Neural cell (in vitro differentiated cells): ENCODE data around the gene MAP4K4. TPM values are rescaled to one million over a fixed set of nuclear protein-coding genes. Genes with fewer than 3 reads are reported as not detected.

ENCODE experiments used
- H2AFZ ChIP-seq: fragments of 200-600, 300-800 bp; sonication (generic), shearing (Covaris generic); 2 replicates; pipeline ENCODE4 v1.6.0; 2014; ENCODE audit warnings: low read depth, mild to moderate bottlenecking, antibody characterized with exemption, low read length, moderate library complexity
- H3F3A ChIP-seq: fragments of 200-600 bp; shearing (Covaris generic); 2 replicates; pipeline ENCODE4 v1.6.1; 2016; ENCODE audit warnings: mild to moderate bottlenecking, moderate library complexity, mixed read lengths, antibody characterized with exemption, low read length; ENCODE audit not compliant: insufficient read depth, poor library complexity, severe bottlenecking
- H3K27ac ChIP-seq: fragments of 200-600, 300-800 bp; sonication (generic), shearing (Covaris generic); 2 replicates; pipeline ENCODE4 v1.5.1; 2014; ENCODE audit warnings: mild to moderate bottlenecking, low read length, moderate library complexity
- H3K27me3 ChIP-seq: fragments of 300-800, 200-600 bp; sonication (generic), shearing (Covaris generic); 2 replicates; pipeline ENCODE4 v1.6.0; 2014; ENCODE audit warnings: mild to moderate bottlenecking, low read depth, low read length, moderate library complexity; ENCODE audit not compliant: insufficient read depth
- H3K36me3 ChIP-seq: fragments of 300-800, 200-600 bp; sonication (generic), shearing (Covaris generic); 2 replicates; pipeline ENCODE4 v1.5.1; 2014; ENCODE audit warnings: mild to moderate bottlenecking, antibody characterized with exemption, low read length, moderate library complexity; ENCODE audit not compliant: insufficient read depth
- H3K4me2 ChIP-seq: fragments of 300-800, 200-600 bp; sonication (generic), shearing (Covaris generic); 2 replicates; pipeline ENCODE4 v1.6.0; 2014; ENCODE audit warnings: mild to moderate bottlenecking, low read length
- H3K4me3 ChIP-seq: fragments of 300-800, 200-600 bp; sonication (generic), shearing (Covaris generic); 2 replicates; pipeline ENCODE4 v1.5.1; 2014; ENCODE audit warnings: mild to moderate bottlenecking, low read length, moderate library complexity
- H3K79me2 ChIP-seq: fragments of 200-600 bp; shearing (Covaris generic); replicated peaks from 2 replicates; pipeline ENCODE4 v1.6.0; 2014; ENCODE audit warnings: mild to moderate bottlenecking, low read length, moderate library complexity; ENCODE audit not compliant: insufficient read depth
- H3K9ac ChIP-seq: fragments of 300-800, 200-600 bp; sonication (generic), shearing (Covaris generic); 2 replicates; pipeline ENCODE4 v1.6.1; 2016; ENCODE audit warnings: mild to moderate bottlenecking, low read length, mixed read lengths
- H3K9me2 ChIP-seq: fragments of 200-600 bp; shearing (Covaris generic); 2 replicates; pipeline ENCODE4 v1.6.1; 2016; ENCODE audit warnings: mild to moderate bottlenecking, low read length, mixed read lengths; ENCODE audit not compliant: insufficient read depth
- H3K9me3 ChIP-seq: fragments of 200-600, 300-800 bp; sonication (generic), shearing (Covaris generic); 2 replicates; pipeline ENCODE4 v1.6.1; 2016; ENCODE audit warnings: mild to moderate bottlenecking, mixed run types, low read length, moderate library complexity, mixed read lengths
- H4K20me1 ChIP-seq: fragments of 200-600 bp; shearing (Covaris generic); 2 replicates; pipeline ENCODE4 v1.6.1; 2016; ENCODE audit warnings: mild to moderate bottlenecking, mixed run types; ENCODE audit not compliant: insufficient read depth
- EP300 ChIP-seq: fragments of 450-650 bp; conservative IDR thresholded peaks from 2 replicates; pipeline ENCODE4 v1.6.1; 2014; ENCODE audit warnings: antibody characterized with exemption, mild to moderate bottlenecking, moderate library complexity; ENCODE audit not compliant: poor library complexity, severe bottlenecking
- EZH2 ChIP-seq: fragments of 200-600, 300-800 bp; shearing (Covaris generic), sonication (generic); IDR thresholded peaks from 2 replicates; pipeline ENCODE4 v1.6.1; 2014; ENCODE audit warnings: antibody characterized with exemption, low read length, borderline replicate concordance, mild to moderate bottlenecking; ENCODE audit not compliant: insufficient read depth, poor library complexity, severe bottlenecking
- MXI1 ChIP-seq: fragments of 450-650 bp; conservative IDR thresholded peaks from 2 replicates; pipeline ENCODE4 v1.6.1; 2014; ENCODE audit warnings: antibody characterized with exemption, mild to moderate bottlenecking; ENCODE audit not compliant: poor library complexity, severe bottlenecking
- POLR2AphosphoS5 ChIP-seq: IDR thresholded peaks from 2 replicates; pipeline ENCODE4 v1.6.1; 2012
- RAD21 ChIP-seq: fragments of 450-650 bp; conservative IDR thresholded peaks from 2 replicates; pipeline ENCODE4 v1.6.1; 2014; ENCODE audit warnings: antibody characterized with exemption, mild to moderate bottlenecking, moderate library complexity
- SMC3 ChIP-seq: fragments of 450-650 bp; conservative IDR thresholded peaks from 2 replicates; pipeline ENCODE4 v1.6.1; 2014; ENCODE audit warnings: antibody characterized with exemption, mild to moderate bottlenecking, moderate library complexity; ENCODE audit not compliant: poor library complexity
- TAF1 ChIP-seq: IDR thresholded peaks from 2 replicates; pipeline ENCODE4 v1.6.1; 2012; ENCODE audit warnings: low read depth
- polyA plus RNA-seq: library from polyadenylated mRNA; depleted of rRNA; stranded (reverse); fragments of >200 nt; gene quantifications from 2 replicates; pipeline ENCODE4 v1.2.3, GENCODE V29; 2014
- TF ChIP-seq, protein P1 (sequence below): fragments of 450-650 bp; IDR thresholded peaks from 2 replicates; pipeline ENCODE4 v1.5.1; 2014; ENCODE audit warnings: antibody characterized with exemption, mild to moderate bottlenecking, moderate library complexity; ENCODE audit not compliant: poor library complexity, severe bottlenecking
- TF ChIP-seq, protein P2 (sequence below): IDR thresholded peaks from 2 replicates; pipeline ENCODE4 v1.6.1; 2012; ENCODE audit warnings: borderline replicate concordance

Gene MAP4K4
- polyA plus RNA-seq, 1 donor from 2014 or later: 125 TPM

DNA sequence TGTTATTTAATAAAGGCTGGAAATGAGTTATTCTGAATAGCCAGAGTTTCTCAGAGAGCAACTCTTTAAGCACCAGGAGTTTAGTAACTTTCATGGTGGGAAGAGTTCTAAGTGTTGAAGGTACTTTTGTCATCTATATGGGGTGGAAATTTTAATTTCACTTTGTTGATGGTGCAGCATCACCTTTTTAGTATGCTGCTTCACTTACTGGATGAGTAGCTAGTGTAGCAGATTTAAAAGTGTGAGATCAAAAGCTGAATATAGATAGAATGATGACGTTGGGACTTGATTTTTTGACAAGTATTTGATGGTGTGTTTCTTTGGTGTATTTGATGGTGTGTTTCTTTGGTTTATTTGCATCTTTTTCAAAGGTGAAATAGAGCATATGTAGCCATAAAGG, 47.3 kb downstream of the MAP4K4 start:
- no peak overlapping the region for H3K27ac ChIP-seq
- H3K9me2 ChIP-seq: no peaks in the 10 kb centered on the region
- H3K36me3 ChIP-seq: no peaks in the 10 kb centered on the region
- no peak overlapping the region for H3K4me2 ChIP-seq
- H2AFZ ChIP-seq: no peak overlapping the region
- H3F3A ChIP-seq: no peaks in the 10 kb centered on the region
- TF ChIP-seq EP300 (no peak), RAD21 (no peak), EZH2 (no peak), TAF1 (no peak), POLR2AphosphoS5 (no peak), SMC3 (no peak), MXI1 (no peak)
- TF ChIP-seq, protein P1, sequence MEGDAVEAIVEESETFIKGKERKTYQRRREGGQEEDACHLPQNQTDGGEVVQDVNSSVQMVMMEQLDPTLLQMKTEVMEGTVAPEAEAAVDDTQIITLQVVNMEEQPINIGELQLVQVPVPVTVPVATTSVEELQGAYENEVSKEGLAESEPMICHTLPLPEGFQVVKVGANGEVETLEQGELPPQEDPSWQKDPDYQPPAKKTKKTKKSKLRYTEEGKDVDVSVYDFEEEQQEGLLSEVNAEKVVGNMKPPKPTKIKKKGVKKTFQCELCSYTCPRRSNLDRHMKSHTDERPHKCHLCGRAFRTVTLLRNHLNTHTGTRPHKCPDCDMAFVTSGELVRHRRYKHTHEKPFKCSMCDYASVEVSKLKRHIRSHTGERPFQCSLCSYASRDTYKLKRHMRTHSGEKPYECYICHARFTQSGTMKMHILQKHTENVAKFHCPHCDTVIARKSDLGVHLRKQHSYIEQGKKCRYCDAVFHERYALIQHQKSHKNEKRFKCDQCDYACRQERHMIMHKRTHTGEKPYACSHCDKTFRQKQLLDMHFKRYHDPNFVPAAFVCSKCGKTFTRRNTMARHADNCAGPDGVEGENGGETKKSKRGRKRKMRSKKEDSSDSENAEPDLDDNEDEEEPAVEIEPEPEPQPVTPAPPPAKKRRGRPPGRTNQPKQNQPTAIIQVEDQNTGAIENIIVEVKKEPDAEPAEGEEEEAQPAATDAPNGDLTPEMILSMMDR: no peak
- TF ChIP-seq, protein P2, sequence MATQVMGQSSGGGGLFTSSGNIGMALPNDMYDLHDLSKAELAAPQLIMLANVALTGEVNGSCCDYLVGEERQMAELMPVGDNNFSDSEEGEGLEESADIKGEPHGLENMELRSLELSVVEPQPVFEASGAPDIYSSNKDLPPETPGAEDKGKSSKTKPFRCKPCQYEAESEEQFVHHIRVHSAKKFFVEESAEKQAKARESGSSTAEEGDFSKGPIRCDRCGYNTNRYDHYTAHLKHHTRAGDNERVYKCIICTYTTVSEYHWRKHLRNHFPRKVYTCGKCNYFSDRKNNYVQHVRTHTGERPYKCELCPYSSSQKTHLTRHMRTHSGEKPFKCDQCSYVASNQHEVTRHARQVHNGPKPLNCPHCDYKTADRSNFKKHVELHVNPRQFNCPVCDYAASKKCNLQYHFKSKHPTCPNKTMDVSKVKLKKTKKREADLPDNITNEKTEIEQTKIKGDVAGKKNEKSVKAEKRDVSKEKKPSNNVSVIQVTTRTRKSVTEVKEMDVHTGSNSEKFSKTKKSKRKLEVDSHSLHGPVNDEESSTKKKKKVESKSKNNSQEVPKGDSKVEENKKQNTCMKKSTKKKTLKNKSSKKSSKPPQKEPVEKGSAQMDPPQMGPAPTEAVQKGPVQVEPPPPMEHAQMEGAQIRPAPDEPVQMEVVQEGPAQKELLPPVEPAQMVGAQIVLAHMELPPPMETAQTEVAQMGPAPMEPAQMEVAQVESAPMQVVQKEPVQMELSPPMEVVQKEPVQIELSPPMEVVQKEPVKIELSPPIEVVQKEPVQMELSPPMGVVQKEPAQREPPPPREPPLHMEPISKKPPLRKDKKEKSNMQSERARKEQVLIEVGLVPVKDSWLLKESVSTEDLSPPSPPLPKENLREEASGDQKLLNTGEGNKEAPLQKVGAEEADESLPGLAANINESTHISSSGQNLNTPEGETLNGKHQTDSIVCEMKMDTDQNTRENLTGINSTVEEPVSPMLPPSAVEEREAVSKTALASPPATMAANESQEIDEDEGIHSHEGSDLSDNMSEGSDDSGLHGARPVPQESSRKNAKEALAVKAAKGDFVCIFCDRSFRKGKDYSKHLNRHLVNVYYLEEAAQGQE: no peak
- H3K79me2 ChIP-seq: peaks cover 80% of the 10 kb centered on the region
- no peak overlapping the region for H3K4me3 ChIP-seq
- no peaks in the 10 kb centered on the region for H3K27me3 ChIP-seq
- H3K9ac ChIP-seq: no peak overlapping the region
- H3K9me3 ChIP-seq: no peaks in the 10 kb centered on the region
- H4K20me1 ChIP-seq: peaks cover 45% of the 10 kb centered on the region

DNA sequence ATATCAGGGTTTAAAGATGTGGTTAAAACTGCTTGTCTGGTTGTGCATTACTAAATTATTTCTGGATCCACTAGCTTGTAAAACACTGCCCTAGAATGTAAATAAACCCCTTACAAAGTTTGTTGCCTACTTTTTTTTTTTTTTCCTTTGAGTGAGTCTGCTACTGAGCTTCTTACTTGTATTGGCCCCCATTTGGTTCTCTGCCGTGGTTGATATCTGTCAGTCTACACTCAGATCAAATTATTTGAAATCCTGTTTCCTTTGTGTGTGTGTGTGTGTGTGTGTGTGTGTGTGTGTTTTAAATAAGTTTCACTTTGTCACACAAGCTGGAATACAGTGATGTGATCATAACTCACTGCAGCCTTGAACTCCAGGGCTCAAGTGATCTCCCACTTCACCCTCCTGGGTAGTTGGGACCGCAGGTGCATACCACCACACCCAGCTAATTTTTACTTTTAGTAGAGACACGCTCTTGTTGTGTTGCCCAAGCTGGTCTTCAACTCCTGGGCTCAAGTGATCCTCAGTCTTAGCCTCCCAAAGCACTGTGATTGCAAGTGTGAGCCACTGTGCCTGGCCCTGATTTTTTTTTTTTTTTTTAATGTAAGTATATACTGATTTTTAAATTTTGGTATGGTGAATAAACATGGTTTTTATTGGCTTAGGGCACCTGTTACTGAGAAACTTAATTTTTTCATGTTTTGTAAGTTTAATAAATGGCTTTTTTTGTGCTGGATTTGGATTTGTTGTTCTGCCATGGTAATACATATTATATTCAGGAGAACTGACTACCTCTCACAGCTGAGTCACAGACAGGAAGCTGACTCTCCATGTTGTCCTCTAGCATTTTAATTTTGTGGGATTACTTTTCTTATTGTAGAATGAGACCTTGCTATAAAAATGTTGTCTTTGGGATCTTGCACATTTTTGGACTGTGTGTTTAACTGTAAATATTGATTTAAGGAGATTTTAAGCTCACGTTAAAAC, 48.5 kb downstream of the MAP4K4 start:
- no peak overlapping the region for H3K4me2 ChIP-seq
- no peaks in the 10 kb centered on the region for H3K9me3 ChIP-seq
- TF ChIP-seq, protein P1: no peak
- no peak for TF ChIP-seq MXI1
- no peak for TF ChIP-seq SMC3
- no peak for TF ChIP-seq TAF1
- no peak for TF ChIP-seq POLR2AphosphoS5
- TF ChIP-seq RAD21: no peak
- no peak for TF ChIP-seq EP300
- TF ChIP-seq, protein P2: no peak
- no peak for TF ChIP-seq EZH2
- H3K9ac ChIP-seq: no peak overlapping the region
- H3K9me2 ChIP-seq: no peaks in the 10 kb centered on the region
- peaks cover 75% of the 10 kb centered on the region for H3K79me2 ChIP-seq
- H3F3A ChIP-seq: no peaks in the 10 kb centered on the region
- H2AFZ ChIP-seq: no peak overlapping the region
- no peaks in the 10 kb centered on the region for H3K27me3 ChIP-seq
- no peak overlapping the region for H3K27ac ChIP-seq
- no peak overlapping the region for H3K4me3 ChIP-seq
- H4K20me1 ChIP-seq: peaks cover 44% of the 10 kb centered on the region
- H3K36me3 ChIP-seq: no peaks in the 10 kb centered on the region
